GM10847 (cell line): ENCODE measurements around the gene ALDH3A1.

Experiments
- POLR2A ChIP-seq: IDR thresholded peaks from 2 replicates; pipeline ENCODE4 v1.6.1; 2011; ENCODE audit not compliant: insufficient read length; ENCODE audit errors: extremely low read depth

Gene ALDH3A1

GRCh38 chr17:19718613-19719354, 29.3 kb downstream of the ALDH3A1 start:
- no peak for TF ChIP-seq POLR2A

GRCh38 chr17:19718041-19718612, 30.0 kb downstream of the ALDH3A1 start:
- no peak for TF ChIP-seq POLR2A

- TF ChIP-seq POLR2A: no peak
Observed at GRCh38 chr17:19717411-19717908, 30.6 kb downstream of the ALDH3A1 start.

- TF ChIP-seq POLR2A: no peak
Observed at GRCh38 chr17:19717031-19717360, 31.1 kb downstream of the ALDH3A1 start.

GRCh38 chr17:19716108-19717030, 31.7 kb downstream of the ALDH3A1 start, which contains the start of gene SLC47A2:
Gene SLC47A2, minus strand, starts transcription at chr17:19716584. Its CDS starts 29 bp downstream, at chr17:19716555.
- no peak for TF ChIP-seq POLR2A

- TF ChIP-seq POLR2A: no peak
Observed at GRCh38 chr17:19714542-19715411, 33.3 kb downstream of the ALDH3A1 start.

- no peak for TF ChIP-seq POLR2A
Observed at GRCh38 chr17:19713901-19714361, 34.2 kb downstream of the ALDH3A1 start.

GRCh38 chr17:19713462-19713861, 34.6 kb downstream of the ALDH3A1 start:
- TF ChIP-seq POLR2A: no peak

- TF ChIP-seq POLR2A: no peak
Observed at GRCh38 chr17:19712436-19713004, 35.6 kb downstream of the ALDH3A1 start.

- no peak for TF ChIP-seq POLR2A
Observed at GRCh38 chr17:19709841-19710240, 38.3 kb downstream of the ALDH3A1 start.

- no peak for TF ChIP-seq POLR2A
Observed at GRCh38 chr17:19708431-19709175, 39.5 kb downstream of the ALDH3A1 start.

GRCh38 chr17:19707728-19708221, 40.3 kb downstream of the ALDH3A1 start:
- no peak for TF ChIP-seq POLR2A

GRCh38 chr17:19706791-19707727, 41.0 kb downstream of the ALDH3A1 start:
- no peak for TF ChIP-seq POLR2A
